Kidney (tissue), 14 donors: ENCODE data around the gene LENG9. TPM values are rescaled to one million over a fixed set of nuclear protein-coding genes. Genes with fewer than 3 reads are reported as not detected.

ENCODE experiments used
- DNase-seq, 5 donors: peaks; one replicate each; pipeline ENCODE4 v3.0.0-alpha.2; 2013 to 2020
- FAIRE-seq: peaks from 2 replicates; lab custom pipeline; 2012; peaks lifted over from hg19 to GRCh38; lab: Jason Lieb, UNC
- H3K27ac ChIP-seq, 2 donors: one replicate each; pipeline ENCODE4 v1.7.0; 2013; ENCODE audit warnings: low read depth in 2 of 2, low read length in 2 of 2, inconsistent platforms in 1 of 2
- H3K27me3 ChIP-seq: one replicate; pipeline ENCODE4 v1.7.1; 2013; ENCODE audit warnings: low read length, inconsistent platforms; ENCODE audit not compliant: control insufficient read depth, insufficient read depth
- H3K36me3 ChIP-seq, 3 donors: one replicate each; pipeline versions ENCODE4 v1.7.0 to v1.7.1; 2013; ENCODE audit warnings: low read length in 3 of 3, control low read depth in 1 of 3, inconsistent platforms in 1 of 3; ENCODE audit not compliant: insufficient read depth in 3 of 3, control insufficient read depth in 2 of 3
- H3K4me1 ChIP-seq, 3 donors: one replicate each; pipeline versions ENCODE4 v1.7.0 to v1.7.1; 2013; ENCODE audit warnings: low read length in 3 of 3, inconsistent platforms in 1 of 3, low read depth in 1 of 3; ENCODE audit not compliant: control insufficient read depth in 2 of 3, insufficient read depth in 2 of 3
- H3K4me3 ChIP-seq, 3 donors: one replicate each; pipeline versions ENCODE4 v1.7.0 to v1.8.1; 2013; ENCODE audit warnings: low read length in 3 of 3, control low read depth in 1 of 3, inconsistent platforms in 1 of 3
- H3K9ac ChIP-seq, 3 donors: one replicate each; pipeline versions ENCODE4 v1.7.0 to v1.7.1; 2013; ENCODE audit warnings: low read length in 3 of 3, control low read depth in 1 of 3, inconsistent platforms in 1 of 3
- H3K9me3 ChIP-seq, 3 donors: one replicate each; pipeline versions ENCODE4 v1.7.0 to v1.7.1; 2013; ENCODE audit warnings: low read length in 3 of 3, control low read depth in 1 of 3, inconsistent platforms in 1 of 3; ENCODE audit not compliant: control insufficient read depth in 2 of 3, insufficient read depth in 1 of 3
- CTCF ChIP-seq: IDR thresholded peaks from 3 replicates; pipeline ENCODE4 v1.5.1; 2012; ENCODE audit warnings: mild to moderate bottlenecking, moderate library complexity, borderline replicate concordance; ENCODE audit not compliant: insufficient read depth; ENCODE audit errors: extremely low read depth
- intact Hi-C: fragments of 100-400 bp; cut with DNase I; formaldehyde crosslinking; loops from one replicate; pipeline ENCODE4 v1.11.1; 2022
- polyA plus RNA-seq: library from polyadenylated mRNA; stranded (reverse); fragments of 350-450 nt; fragmentation: Illumina TruSeq; extraction: RNeasy Lipid Tissue Mini Kit (QIAGEN cat#74804); gene quantifications from one replicate; pipeline ENCODE4 v1.2.3, GENCODE V29; 2014; ENCODE audit warnings: low read depth, low replicate concordance; ENCODE audit not compliant: insufficient read depth
- total RNA-seq: library from RNA; stranded (reverse); fragmentation: NEBNext Ultra II Directional; extraction: Animal tissue kit (Norgen Biotek cat#: 25700); gene quantifications from one replicate; pipeline ENCODE4 v1.2.1, GENCODE V29; 2021
- donor health status: control.
- donor health status: control.
- donor health status: control.
- donor health status: control.
- donor health status: control.
- donor health status: DM: yes; HTN: yes; CAD: no.
- donor health status: Normal renal cell carcinoma (clear cell type).

The LENG9 gene
- total and polyA plus RNA-seq, 2 donors from 2014 or later: 2.0 to 6.8 TPM

- Histone ChIP-seq H3K4me1 (peaks cover 0 to 7% (median 6%) of the 10 kb centered on the region in 3 donors), H3K9me3 (no peaks in the 10 kb centered on the region), H3K36me3 (no peaks in the 10 kb centered on the region), H3K9ac (no peak overlapping the region), H3K27me3 (no peaks in the 10 kb centered on the region), H3K27ac (no peak overlapping the region), H3K4me3 (no peak overlapping the region)
- intact Hi-C loops: no loop called here
- DNase-seq (peak in 2 of 5 donors; percentile 54 to 61), FAIRE-seq (no peak)
- TF ChIP-seq CTCF: no peak
These were observed 28.7 kb downstream of the LENG9 start for GRCh38 chr19:54434873-54435214.

GRCh38 chr19:54434112-54434872 lies 29.3 kb downstream of the LENG9 start:
- H3K27me3 ChIP-seq: no peaks in the 10 kb centered on the region
- no peak for FAIRE-seq
- no peak overlapping the region for H3K9ac ChIP-seq
- no peak overlapping the region for H3K27ac ChIP-seq
- DNase-seq: peak in 1 of 5 donors; percentile 51
- no peaks in the 10 kb centered on the region for H3K36me3 ChIP-seq
- no peak overlapping the region for H3K4me3 ChIP-seq
- intact Hi-C loops: no loop called here
- H3K4me1 ChIP-seq: peaks cover 0 to 6% (median 6%) of the 10 kb centered on the region in 3 donors
- TF ChIP-seq CTCF: no peak
- H3K9me3 ChIP-seq: no peaks in the 10 kb centered on the region

GRCh38 chr19:54433697-54434096 lies 29.9 kb downstream of the LENG9 start:
- intact Hi-C loops: no loop called here

More at GRCh38 chr19:54433697-54434096, 29.9 kb downstream of the LENG9 start:
- Histone ChIP-seq H3K27ac (no peak overlapping the region), H3K27me3 (no peaks in the 10 kb centered on the region), H3K9me3 (no peaks in the 10 kb centered on the region), H3K36me3 (no peaks in the 10 kb centered on the region), H3K9ac (no peak overlapping the region), H3K4me1 (peaks cover 0 to 3% (median 3%) of the 10 kb centered on the region in 3 donors), H3K4me3 (no peak overlapping the region)
- TF ChIP-seq CTCF: no peak
- DNase-seq (peak in 1 of 5 donors; percentile 32), FAIRE-seq (no peak)
